ENCODE measurements around the gene NELFB. TPM values are rescaled to one million over a fixed set of nuclear protein-coding genes. Genes with fewer than 3 reads are reported as not detected.

The NELFB gene
- total and polyA plus RNA-seq, 3 experiments from 2014 or later: 34.8 to 72.0 (median 67.5) TPM

DNA sequence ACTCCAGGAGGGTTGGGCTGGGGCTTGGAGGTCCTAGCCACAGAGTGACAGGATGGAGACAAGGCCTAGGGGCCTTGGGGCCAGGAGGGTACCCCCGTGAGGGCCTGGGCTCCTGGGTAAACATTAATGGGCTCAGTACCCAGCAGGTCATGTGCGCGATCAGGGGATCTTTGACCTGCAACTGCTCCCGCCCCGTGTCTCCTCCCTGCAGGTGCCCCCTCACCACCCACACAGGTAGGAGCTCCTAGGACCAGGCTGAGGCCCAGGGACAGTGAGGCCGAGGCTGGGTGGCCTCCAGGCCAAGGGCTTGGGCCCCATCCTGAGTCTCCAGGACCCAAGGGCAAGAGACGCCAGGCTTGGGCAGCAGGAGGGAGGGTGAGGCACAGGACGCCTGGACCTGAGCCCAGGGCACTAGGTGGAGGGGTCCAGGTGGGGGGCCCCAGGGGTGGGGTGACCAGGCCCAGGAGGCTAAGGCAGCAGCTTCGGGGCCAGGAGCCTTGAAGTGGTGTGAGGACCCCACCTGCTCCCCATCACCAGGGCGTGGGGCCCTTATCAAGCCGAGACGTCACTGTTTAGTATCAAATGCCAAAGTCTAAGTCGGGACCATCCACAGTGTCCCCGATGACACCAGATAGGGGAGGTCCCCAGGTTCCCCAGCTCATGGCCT is 24.3 kb upstream of the NELFB start, which contains the start of gene SLC34A3:
Gene SLC34A3, plus strand, starts transcription at position 197 of the 667 bp plus-strand sequence. CDS start 802 bp downstream, outside the sequence.
- Histone ChIP-seq H3K9me3 (ENCODE audit: low read length) (no peaks in the 10 kb centered on the region), H3K4me1 (ENCODE audit: insufficient read depth, low read length) (peaks cover under 1% of the 10 kb centered on the region), H3K27me3 (ENCODE audit: insufficient read depth, low read length, poor library complexity, severe bottlenecking) (no peaks in the 10 kb centered on the region), H3K36me3 (ENCODE audit: insufficient read depth, low read length) (no peaks in the 10 kb centered on the region), H3K27ac (ENCODE audit: low read depth, low read length) (no peak within 1 kb of the TSS), H3K4me3 (ENCODE audit: low read length) (no peak within 1 kb of the TSS)
- H3K36me3 Mint-ChIP-seq: no peaks in the 10 kb centered on the region
- H3K4me1 Mint-ChIP-seq: peaks cover 2 to 5% (median 4%) of the 10 kb centered on the region in 3 donors
- ChIA-PET CTCF (interaction anchor here (0.6 to 1.7 kb wide), 2 partner anchors 9 to 184 kb away, joined by 4 read pairs; no protein-coding TSS in a partner anchor), POLR2A (no interaction called here)
- H3K27ac Mint-ChIP-seq: peak within 1 kb of the TSS in 2 of 8 donors; percentile 65 to 74
- no peaks in the 10 kb centered on the region for H3K9me3 Mint-ChIP-seq
- no peak for DNase-seq
- peaks cover 2 to 15% of the 10 kb centered on the region in 2 donors for H3K27me3 Mint-ChIP-seq
- no peak within 1 kb of the TSS for H3K4me3 Mint-ChIP-seq

DNA sequence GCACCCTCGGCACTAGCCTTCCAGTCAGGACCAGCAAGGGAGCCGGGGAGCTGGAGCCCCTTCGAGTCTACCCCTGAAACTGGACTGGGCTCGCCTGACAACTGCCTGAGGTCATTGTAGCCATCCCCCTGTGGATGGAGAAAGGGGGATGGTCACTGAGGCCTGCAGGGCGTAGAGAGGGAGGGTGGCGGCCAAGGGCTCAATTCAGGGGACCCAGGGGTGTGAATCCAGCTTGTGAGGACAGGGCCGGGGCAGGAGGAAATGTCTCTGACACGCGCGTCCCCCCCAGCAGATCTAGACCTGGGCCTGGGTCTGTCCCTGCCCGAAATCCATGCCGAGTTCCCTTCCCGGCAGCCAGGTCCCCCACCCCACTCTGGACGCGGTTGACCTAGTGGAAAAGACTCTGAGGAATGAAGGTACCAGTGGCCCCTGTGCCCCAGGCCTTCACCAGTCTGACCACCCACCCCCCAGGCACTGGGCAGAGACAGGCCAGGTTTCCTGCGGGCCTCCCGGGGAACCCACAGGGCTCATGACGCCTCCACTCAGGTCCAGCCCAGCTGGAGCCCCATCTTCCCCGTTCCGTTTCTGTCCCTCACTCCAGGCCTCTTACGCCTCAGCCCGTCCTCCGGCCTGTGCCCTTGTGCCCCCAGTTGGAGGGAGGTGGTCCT is 23.6 kb upstream of the NELFB start:
- Mint-ChIP-seq H3K9me3 (no peaks in the 10 kb centered on the region), H3K4me3 (no peak overlapping the region), H3K36me3 (no peaks in the 10 kb centered on the region), H3K4me1 (peaks cover 2 to 10% (median 4%) of the 10 kb centered on the region in 3 donors), H3K27ac (no peak overlapping the region), H3K27me3 (peaks cover 2 to 15% of the 10 kb centered on the region in 2 donors)
- Histone ChIP-seq H3K27me3 (ENCODE audit: insufficient read depth, low read length, poor library complexity, severe bottlenecking) (no peaks in the 10 kb centered on the region), H3K4me1 (ENCODE audit: insufficient read depth, low read length) (peaks cover 6% of the 10 kb centered on the region), H3K36me3 (ENCODE audit: insufficient read depth, low read length) (no peaks in the 10 kb centered on the region), H3K27ac (ENCODE audit: low read depth, low read length) (no peak overlapping the region), H3K4me3 (ENCODE audit: low read length) (no peak overlapping the region), H3K9me3 (ENCODE audit: low read length) (no peaks in the 10 kb centered on the region)
- ChIA-PET CTCF (interaction anchor here (0.6 kb wide), 1 partner anchor 185 kb away, joined by 4 read pairs; no protein-coding TSS in a partner anchor), POLR2A (no interaction called here)
- DNase-seq: no peak

DNA sequence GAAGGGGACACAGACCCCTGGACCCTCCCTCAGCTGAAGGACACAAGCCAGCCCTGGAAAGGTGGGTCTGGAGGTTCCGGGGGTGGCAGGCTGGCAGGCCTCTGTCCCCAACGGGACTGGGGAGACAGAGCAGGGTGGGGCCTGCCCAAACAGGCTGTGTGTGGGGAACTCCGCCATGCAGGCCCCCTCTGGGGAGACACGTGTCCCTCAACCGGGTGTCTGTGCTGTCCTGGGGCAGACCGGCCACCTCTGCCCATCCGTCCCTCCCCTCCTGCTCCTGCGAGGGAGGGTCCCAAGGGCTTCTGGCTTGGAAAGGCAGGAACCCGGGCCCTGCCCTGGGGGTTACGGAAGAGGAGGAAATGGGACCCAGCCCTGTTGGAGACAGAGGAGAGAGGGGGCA is 23.0 kb upstream of the NELFB start:
- POLR2A ChIA-PET: no interaction called here

DNA sequence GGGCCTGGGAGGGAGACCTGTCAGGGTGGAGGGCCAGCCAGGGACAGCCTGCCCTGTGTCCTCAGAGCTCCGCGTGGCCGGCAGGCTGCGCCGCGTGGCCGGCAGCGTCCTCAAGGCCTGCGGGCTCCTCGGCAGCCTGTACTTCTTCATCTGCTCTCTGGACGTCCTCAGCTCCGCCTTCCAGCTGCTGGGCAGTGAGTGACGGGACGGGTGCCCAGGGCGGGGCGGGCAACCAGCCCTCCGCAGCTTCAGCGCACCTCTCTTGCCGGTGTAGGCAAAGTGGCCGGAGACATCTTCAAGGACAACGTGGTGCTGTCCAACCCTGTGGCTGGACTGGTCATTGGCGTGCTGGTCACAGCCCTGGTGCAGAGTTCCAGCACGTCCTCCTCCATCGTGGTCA is 22.6 kb upstream of the NELFB start:
- Histone ChIP-seq H3K27me3 (ENCODE audit: insufficient read depth, low read length, poor library complexity, severe bottlenecking) (no peaks in the 10 kb centered on the region), H3K36me3 (ENCODE audit: insufficient read depth, low read length) (no peaks in the 10 kb centered on the region), H3K9me3 (ENCODE audit: low read length) (no peaks in the 10 kb centered on the region), H3K27ac (ENCODE audit: low read depth, low read length) (no peak overlapping the region), H3K4me1 (ENCODE audit: insufficient read depth, low read length) (peaks cover 12% of the 10 kb centered on the region), H3K4me3 (ENCODE audit: low read length) (no peak overlapping the region)
- Mint-ChIP-seq H3K27me3 (peaks cover 2 to 14% of the 10 kb centered on the region in 2 donors), H3K9me3 (no peaks in the 10 kb centered on the region), H3K27ac (no peak overlapping the region), H3K36me3 (no peaks in the 10 kb centered on the region), H3K4me1 (peaks cover 2 to 12% (median 3%) of the 10 kb centered on the region in 3 donors), H3K4me3 (no peak overlapping the region)
- ChIA-PET POLR2A (no interaction called here), CTCF (no interaction called here)
- DNase-seq: no peak

More for the DNA sequence above, 23.0 kb upstream of the NELFB start:
- Histone ChIP-seq H3K27ac (ENCODE audit: low read depth, low read length) (no peak overlapping the region), H3K36me3 (ENCODE audit: insufficient read depth, low read length) (no peaks in the 10 kb centered on the region), H3K4me3 (ENCODE audit: low read length) (no peak overlapping the region), H3K9me3 (ENCODE audit: low read length) (no peaks in the 10 kb centered on the region), H3K27me3 (ENCODE audit: insufficient read depth, low read length, poor library complexity, severe bottlenecking) (no peaks in the 10 kb centered on the region), H3K4me1 (ENCODE audit: insufficient read depth, low read length) (peaks cover 12% of the 10 kb centered on the region)
- DNase-seq: no peak
- H3K27me3 Mint-ChIP-seq: peaks cover 2 to 15% of the 10 kb centered on the region in 2 donors
- H3K36me3 Mint-ChIP-seq: no peaks in the 10 kb centered on the region
- CTCF ChIA-PET: no interaction called here
- H3K4me1 Mint-ChIP-seq: peaks cover 2 to 14% (median 4%) of the 10 kb centered on the region in 3 donors
- no peak overlapping the region for H3K27ac Mint-ChIP-seq
- H3K9me3 Mint-ChIP-seq: no peaks in the 10 kb centered on the region
- H3K4me3 Mint-ChIP-seq: no peak overlapping the region

DNA sequence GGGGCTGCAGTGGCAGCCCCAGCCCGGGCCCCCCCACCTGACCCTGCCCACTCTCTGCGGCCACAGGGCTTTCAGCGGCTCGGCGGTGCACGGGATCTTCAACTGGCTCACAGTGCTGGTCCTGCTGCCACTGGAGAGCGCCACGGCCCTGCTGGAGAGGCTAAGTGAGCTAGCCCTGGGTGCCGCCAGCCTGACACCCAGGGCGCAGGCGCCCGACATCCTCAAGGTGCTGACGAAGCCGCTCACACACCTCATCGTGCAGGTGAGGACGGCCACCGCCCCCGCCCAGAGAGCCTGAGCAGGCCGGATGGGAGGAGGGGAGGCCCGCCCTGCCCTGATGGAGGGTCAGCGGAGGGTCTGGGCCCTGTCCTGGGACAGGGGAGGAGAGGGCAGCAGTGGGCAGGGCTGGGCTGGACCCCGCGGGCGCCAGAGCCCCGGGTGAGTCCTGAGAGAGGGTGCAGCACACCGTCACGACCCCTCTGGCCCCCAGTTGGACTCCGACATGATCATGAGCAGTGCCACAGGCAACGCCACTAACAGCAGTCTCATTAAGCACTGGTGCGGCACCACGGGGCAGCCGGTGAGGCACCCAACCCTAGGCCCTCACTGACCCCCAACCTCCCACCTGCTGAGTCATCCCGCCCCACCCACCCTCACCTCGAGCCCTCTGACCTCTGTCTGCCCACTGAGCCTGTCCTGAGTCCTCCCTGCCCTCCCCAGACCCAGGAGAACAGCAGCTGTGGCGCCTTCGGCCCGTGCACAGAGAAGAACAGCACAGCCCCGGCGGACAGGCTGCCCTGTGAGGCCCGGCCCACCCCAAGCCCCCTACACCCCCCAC is 21.8 kb upstream of the NELFB start:
- Mint-ChIP-seq H3K4me1 (peaks cover 0 to 13% (median 1%) of the 10 kb centered on the region in 3 donors), H3K27ac (no peak overlapping the region), H3K4me3 (no peak overlapping the region), H3K27me3 (peaks cover 0 to 11% of the 10 kb centered on the region in 2 donors), H3K9me3 (no peaks in the 10 kb centered on the region), H3K36me3 (no peaks in the 10 kb centered on the region)
- H3K36me3 ChIP-seq (ENCODE audit: insufficient read depth, low read length): no peaks in the 10 kb centered on the region
- no peaks in the 10 kb centered on the region for H3K9me3 ChIP-seq (ENCODE audit: low read length)
- no peak overlapping the region for H3K27ac ChIP-seq (ENCODE audit: low read depth, low read length)
- no peaks in the 10 kb centered on the region for H3K27me3 ChIP-seq (ENCODE audit: insufficient read depth, low read length, poor library complexity, severe bottlenecking)
- ChIA-PET POLR2A (no interaction called here), CTCF (no interaction called here)
- peaks cover 12% of the 10 kb centered on the region for H3K4me1 ChIP-seq (ENCODE audit: insufficient read depth, low read length)
- H3K4me3 ChIP-seq (ENCODE audit: low read length): no peak overlapping the region
- no peak for DNase-seq

DNA sequence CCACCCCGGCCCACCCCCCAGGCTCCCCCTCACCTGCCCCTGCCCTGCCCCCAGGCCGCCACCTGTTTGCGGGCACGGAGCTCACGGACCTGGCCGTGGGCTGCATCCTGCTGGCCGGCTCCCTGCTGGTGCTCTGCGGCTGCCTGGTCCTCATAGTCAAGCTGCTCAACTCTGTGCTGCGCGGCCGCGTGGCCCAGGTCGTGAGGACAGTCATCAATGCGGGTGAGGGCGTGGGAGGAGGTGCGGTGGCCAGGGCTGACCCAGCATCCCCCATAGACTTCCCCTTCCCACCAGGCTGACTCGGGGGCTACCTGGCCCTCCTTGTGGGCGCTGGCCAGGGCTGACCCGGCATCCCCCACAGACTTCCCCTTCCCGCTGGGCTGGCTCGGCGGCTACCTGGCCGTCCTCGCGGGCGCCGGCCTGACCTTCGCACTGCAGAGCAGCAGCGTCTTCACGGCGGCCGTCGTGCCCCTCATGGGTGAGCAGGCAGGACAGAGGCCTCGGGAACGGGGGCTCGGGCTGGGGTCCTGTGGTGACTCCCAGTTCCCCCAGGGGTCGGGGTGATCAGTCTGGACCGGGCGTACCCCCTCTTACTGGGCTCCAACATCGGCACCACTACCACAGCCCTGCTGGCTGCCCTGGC is 21.0 kb upstream of the NELFB start:
- H3K4me1 Mint-ChIP-seq: peaks cover 1 to 20% (median 5%) of the 10 kb centered on the region in 3 donors
- no peak overlapping the region for H3K27ac ChIP-seq (ENCODE audit: low read depth, low read length)
- no peaks in the 10 kb centered on the region for H3K27me3 ChIP-seq (ENCODE audit: insufficient read depth, low read length, poor library complexity, severe bottlenecking)
- ChIA-PET POLR2A (no interaction called here), CTCF (interaction anchor here (1.6 kb wide), 1 partner anchor 9 kb away, joined by 4 read pairs; the partner anchor contains the start of gene CYSRT1)
- no peaks in the 10 kb centered on the region for H3K9me3 Mint-ChIP-seq
- H3K9me3 ChIP-seq (ENCODE audit: low read length): no peaks in the 10 kb centered on the region
- DNase-seq: no peak
- no peak overlapping the region for H3K27ac Mint-ChIP-seq
- H3K36me3 Mint-ChIP-seq: no peaks in the 10 kb centered on the region
- no peaks in the 10 kb centered on the region for H3K36me3 ChIP-seq (ENCODE audit: insufficient read depth, low read length)
- H3K27me3 Mint-ChIP-seq: peaks cover 0 to 11% of the 10 kb centered on the region in 2 donors
- no peak overlapping the region for H3K4me3 ChIP-seq (ENCODE audit: low read length)
- peaks cover 12% of the 10 kb centered on the region for H3K4me1 ChIP-seq (ENCODE audit: insufficient read depth, low read length)
- no peak overlapping the region for H3K4me3 Mint-ChIP-seq

DNA sequence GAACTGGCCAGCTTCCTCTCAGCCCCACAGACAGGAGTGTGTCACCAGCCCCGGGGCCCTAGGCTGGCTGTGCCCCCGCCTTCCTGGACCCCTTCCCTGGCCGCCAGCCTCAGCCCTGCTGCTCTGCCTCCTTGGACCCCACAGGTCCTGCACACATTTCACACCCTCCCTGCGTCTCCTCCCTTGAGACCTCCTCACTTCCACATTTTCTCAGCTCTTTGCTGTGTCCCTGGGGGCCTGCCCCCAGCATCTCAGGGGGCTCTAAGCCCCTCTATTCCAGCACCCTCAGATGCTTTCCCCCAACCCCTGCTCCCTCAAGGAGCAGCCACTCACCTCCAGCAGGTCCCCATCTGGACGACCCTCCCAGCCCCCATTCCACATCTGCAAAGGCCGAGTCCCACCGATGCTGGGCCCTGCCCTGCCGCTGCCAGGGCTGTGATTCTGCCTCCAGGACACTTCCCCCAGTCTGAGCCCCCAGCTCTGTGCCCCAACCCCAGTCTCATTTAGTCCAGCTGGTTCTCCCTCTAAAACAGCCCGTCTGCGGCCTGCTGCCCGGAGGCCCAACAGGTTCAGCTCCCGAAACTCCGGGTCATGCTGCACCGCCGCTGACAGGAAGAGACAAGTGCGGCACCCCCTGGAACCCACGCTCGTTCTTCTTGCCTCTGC is 20.2 kb upstream of the NELFB start:
- ChIA-PET CTCF (interaction anchor here (1.6 kb wide), 1 partner anchor 10 kb away, joined by 4 read pairs; the partner anchor contains the start of gene CYSRT1), POLR2A (no interaction called here)
- H3K36me3 Mint-ChIP-seq: no peaks in the 10 kb centered on the region
- peaks cover 0 to 11% of the 10 kb centered on the region in 2 donors for H3K27me3 Mint-ChIP-seq
- Histone ChIP-seq H3K9me3 (ENCODE audit: low read length) (no peaks in the 10 kb centered on the region), H3K36me3 (ENCODE audit: insufficient read depth, low read length) (no peaks in the 10 kb centered on the region), H3K4me1 (ENCODE audit: insufficient read depth, low read length) (peaks cover 12% of the 10 kb centered on the region), H3K27me3 (ENCODE audit: insufficient read depth, low read length, poor library complexity, severe bottlenecking) (no peaks in the 10 kb centered on the region), H3K4me3 (ENCODE audit: low read length) (no peak overlapping the region), H3K27ac (ENCODE audit: low read depth, low read length) (no peak overlapping the region)
- no peak overlapping the region for H3K4me3 Mint-ChIP-seq
- no peaks in the 10 kb centered on the region for H3K9me3 Mint-ChIP-seq
- peaks cover 1 to 25% (median 6%) of the 10 kb centered on the region in 3 donors for H3K4me1 Mint-ChIP-seq
- no peak overlapping the region for H3K27ac Mint-ChIP-seq
- DNase-seq: no peak

Measured in CD8-positive, alpha-beta memory T cell (primary cell).